ENCODE results near the gene MCUB. TPM values are rescaled to one million over a fixed set of nuclear protein-coding genes. Genes with fewer than 3 reads are reported as not detected.

The MCUB gene
- total and polyA plus RNA-seq, 2 of the 13 experiments (the other 11 are each of a cell fraction or from before 2014, with no cell fraction given), result 0.95 to 2.2 TPM

DNA sequence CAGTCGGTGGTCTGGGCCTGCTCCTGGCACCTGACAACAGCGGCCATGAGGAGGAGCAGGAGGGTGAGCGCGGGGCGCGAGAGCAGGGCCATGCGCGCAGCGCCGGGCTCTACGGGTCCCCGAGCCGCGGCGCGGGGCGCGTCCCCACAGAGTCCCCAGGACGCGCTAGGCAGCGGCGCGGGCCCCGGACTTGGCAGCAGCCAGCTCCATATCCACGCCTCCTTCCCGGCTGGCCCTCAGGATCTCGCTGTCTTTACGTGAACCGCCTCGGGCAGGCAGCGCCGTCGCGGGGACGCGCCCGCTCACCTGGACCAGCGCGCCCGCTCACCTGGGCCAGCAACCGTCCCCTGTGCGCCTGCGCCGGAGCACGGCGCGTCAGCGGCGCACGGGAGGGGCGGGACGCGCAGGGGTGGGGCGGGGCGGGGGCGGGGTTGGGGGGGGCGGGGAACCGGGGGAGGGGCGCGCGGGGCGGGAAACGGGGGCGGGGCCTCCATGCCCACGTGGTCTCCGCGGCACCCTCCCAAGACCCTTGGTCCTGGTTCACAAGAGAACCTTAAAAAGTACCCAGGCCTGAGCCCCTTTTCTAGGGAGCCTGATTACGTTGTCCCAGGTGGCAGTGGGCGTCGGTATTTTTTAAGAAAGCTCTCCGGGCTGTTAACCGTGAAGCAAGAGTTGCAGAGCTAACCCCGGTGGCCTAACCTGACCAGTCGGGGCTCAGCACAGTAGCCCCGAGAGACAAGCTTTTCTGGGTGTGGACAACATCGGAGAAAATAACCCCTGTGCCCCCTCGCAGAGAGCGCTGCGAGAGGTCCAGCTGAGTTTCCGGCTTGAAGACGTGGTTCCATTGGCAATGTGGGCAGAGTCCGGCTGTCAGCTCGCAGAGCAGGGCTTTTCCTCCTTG lies 169.9 kb downstream of the MCUB start, which contains the start of gene PLA2G12A (continued):
- TF ChIP-seq, protein P1, sequence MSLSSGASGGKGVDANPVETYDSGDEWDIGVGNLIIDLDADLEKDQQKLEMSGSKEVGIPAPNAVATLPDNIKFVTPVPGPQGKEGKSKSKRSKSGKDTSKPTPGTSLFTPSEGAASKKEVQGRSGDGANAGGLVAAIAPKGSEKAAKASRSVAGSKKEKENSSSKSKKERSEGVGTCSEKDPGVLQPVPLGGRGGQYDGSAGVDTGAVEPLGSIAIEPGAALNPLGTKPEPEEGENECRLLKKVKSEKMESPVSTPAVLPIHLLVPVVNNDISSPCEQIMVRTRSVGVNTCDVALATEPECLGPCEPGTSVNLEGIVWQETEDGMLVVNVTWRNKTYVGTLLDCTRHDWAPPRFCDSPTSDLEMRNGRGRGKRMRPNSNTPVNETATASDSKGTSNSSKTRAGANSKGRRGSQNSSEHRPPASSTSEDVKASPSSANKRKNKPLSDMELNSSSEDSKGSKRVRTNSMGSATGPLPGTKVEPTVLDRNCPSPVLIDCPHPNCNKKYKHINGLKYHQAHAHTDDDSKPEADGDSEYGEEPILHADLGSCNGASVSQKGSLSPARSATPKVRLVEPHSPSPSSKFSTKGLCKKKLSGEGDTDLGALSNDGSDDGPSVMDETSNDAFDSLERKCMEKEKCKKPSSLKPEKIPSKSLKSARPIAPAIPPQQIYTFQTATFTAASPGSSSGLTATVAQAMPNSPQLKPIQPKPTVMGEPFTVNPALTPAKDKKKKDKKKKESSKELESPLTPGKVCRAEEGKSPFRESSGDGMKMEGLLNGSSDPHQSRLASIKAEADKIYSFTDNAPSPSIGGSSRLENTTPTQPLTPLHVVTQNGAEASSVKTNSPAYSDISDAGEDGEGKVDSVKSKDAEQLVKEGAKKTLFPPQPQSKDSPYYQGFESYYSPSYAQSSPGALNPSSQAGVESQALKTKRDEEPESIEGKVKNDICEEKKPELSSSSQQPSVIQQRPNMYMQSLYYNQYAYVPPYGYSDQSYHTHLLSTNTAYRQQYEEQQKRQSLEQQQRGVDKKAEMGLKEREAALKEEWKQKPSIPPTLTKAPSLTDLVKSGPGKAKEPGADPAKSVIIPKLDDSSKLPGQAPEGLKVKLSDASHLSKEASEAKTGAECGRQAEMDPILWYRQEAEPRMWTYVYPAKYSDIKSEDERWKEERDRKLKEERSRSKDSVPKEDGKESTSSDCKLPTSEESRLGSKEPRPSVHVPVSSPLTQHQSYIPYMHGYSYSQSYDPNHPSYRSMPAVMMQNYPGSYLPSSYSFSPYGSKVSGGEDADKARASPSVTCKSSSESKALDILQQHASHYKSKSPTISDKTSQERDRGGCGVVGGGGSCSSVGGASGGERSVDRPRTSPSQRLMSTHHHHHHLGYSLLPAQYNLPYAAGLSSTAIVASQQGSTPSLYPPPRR (CRISPR knock-in tag; IDR thresholded peaks at IDR 0.05; ENCODE audit: borderline replicate concordance), result no peak
- TF ChIP-seq, protein P2, sequence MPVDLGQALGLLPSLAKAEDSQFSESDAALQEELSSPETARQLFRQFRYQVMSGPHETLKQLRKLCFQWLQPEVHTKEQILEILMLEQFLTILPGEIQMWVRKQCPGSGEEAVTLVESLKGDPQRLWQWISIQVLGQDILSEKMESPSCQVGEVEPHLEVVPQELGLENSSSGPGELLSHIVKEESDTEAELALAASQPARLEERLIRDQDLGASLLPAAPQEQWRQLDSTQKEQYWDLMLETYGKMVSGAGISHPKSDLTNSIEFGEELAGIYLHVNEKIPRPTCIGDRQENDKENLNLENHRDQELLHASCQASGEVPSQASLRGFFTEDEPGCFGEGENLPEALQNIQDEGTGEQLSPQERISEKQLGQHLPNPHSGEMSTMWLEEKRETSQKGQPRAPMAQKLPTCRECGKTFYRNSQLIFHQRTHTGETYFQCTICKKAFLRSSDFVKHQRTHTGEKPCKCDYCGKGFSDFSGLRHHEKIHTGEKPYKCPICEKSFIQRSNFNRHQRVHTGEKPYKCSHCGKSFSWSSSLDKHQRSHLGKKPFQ (CRISPR knock-in tag; IDR thresholded peaks at IDR 0.05; ENCODE audit: insufficient replicate concordance), result no peak
- TF ChIP-seq DR1 (CRISPR knock-in tag; IDR thresholded peaks at IDR 0.05), result no peak
- no peak for TF ChIP-seq ZBTB20 (CRISPR knock-in tag; IDR thresholded peaks at IDR 0.05; ENCODE audit: borderline replicate concordance, low read depth)
- TF ChIP-seq ZNF337 (CRISPR knock-in tag; IDR thresholded peaks at IDR 0.05; ENCODE audit: borderline replicate concordance, low read depth), result no peak
- no peak for TF ChIP-seq ZNF292 (CRISPR knock-in tag; IDR thresholded peaks at IDR 0.05; ENCODE audit: borderline replicate concordance, low read depth)
- no peak for TF ChIP-seq NR2C2 (CRISPR knock-in tag; IDR thresholded peaks at IDR 0.05; ENCODE audit: borderline replicate concordance)
- no peak for TF ChIP-seq ZNF577 (CRISPR knock-in tag; IDR thresholded peaks at IDR 0.05; ENCODE audit: borderline replicate concordance, low read depth)
- TF ChIP-seq ZFP36L1 (CRISPR knock-in tag; IDR thresholded peaks at IDR 0.05), result 0 out of 2 replicates have a peak, but pooled peaks have one; percentile 70
- no peak for TF ChIP-seq HNF4A (CRISPR knock-in tag; IDR thresholded peaks at IDR 0.05)
- no peak for TF ChIP-seq ZNF326 (CRISPR knock-in tag; IDR thresholded peaks at IDR 0.05; ENCODE audit: borderline replicate concordance)
- TF ChIP-seq, protein P3, sequence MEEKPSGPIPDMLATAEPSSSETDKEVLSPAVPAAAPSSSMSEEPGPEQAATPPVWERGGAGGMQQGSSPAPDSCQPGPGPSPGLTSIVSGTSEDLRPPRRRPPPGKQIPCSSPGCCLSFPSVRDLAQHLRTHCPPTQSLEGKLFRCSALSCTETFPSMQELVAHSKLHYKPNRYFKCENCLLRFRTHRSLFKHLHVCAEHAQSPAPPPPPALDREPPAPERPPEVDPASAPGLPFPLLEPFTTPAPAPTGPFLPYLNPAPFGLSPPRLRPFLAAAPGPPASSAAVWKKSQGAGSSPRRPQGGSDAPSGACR (CRISPR knock-in tag; IDR thresholded peaks at IDR 0.05), result no peak
- TF ChIP-seq, protein P4, sequence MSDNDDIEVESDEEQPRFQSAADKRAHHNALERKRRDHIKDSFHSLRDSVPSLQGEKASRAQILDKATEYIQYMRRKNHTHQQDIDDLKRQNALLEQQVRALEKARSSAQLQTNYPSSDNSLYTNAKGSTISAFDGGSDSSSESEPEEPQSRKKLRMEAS (IDR thresholded peaks at IDR 0.05), result peak; percentile 86
- peak; percentile 89 for TF ChIP-seq POLR2G (IDR thresholded peaks at IDR 0.05; ENCODE audit: low read depth, low read length)
- TF ChIP-seq, protein P5, sequence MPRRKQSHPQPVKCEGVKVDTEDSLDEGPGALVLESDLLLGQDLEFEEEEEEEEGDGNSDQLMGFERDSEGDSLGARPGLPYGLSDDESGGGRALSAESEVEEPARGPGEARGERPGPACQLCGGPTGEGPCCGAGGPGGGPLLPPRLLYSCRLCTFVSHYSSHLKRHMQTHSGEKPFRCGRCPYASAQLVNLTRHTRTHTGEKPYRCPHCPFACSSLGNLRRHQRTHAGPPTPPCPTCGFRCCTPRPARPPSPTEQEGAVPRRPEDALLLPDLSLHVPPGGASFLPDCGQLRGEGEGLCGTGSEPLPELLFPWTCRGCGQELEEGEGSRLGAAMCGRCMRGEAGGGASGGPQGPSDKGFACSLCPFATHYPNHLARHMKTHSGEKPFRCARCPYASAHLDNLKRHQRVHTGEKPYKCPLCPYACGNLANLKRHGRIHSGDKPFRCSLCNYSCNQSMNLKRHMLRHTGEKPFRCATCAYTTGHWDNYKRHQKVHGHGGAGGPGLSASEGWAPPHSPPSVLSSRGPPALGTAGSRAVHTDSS (CRISPR knock-in tag; conservative IDR thresholded peaks at IDR 0.05), result no peak
- TF ChIP-seq SP1 (IDR thresholded peaks at IDR 0.05), result no peak
- TF ChIP-seq SP1 (CRISPR knock-in tag; IDR thresholded peaks at IDR 0.05), result peak; percentile 60; the same call in 1 of the 2 replicates
- no peak for TF ChIP-seq ZNF335 (CRISPR knock-in tag; IDR thresholded peaks at IDR 0.05)
- TF ChIP-seq, protein P6, sequence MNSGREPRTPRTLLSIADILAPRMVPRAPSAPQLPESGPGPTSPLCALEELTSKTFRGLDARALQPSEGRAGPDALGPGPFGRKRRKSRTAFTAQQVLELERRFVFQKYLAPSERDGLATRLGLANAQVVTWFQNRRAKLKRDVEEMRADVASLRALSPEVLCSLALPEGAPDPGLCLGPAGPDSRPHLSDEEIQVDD (CRISPR knock-in tag; IDR thresholded peaks at IDR 0.05; ENCODE audit: borderline replicate concordance), result no peak
